Mammary epithelial cell (primary cell): Measurements from ENCODE around the gene HSPA4L.

Source experiments
- EZH2 ChIP-seq: IDR thresholded peaks from 2 replicates; pipeline ENCODE4 v1.6.1; 2012; ENCODE audit warnings: low read length, inconsistent platforms, borderline replicate concordance
- TF ChIP-seq, protein P1 (sequence below), 2 donors: IDR thresholded peaks in 1 of 2; conservative IDR thresholded peaks in 1 of 2; 2 replicates each; pipeline ENCODE4 v1.5.1; 2011 to 2012; ENCODE audit warnings: inconsistent platforms in 2 of 2, low read length in 2 of 2, mild to moderate bottlenecking in 2 of 2, control low read depth in 1 of 2, low read depth in 1 of 2; ENCODE audit not compliant: insufficient read depth in 1 of 2; ENCODE audit errors: extremely low read depth in 1 of 2

DNA sequence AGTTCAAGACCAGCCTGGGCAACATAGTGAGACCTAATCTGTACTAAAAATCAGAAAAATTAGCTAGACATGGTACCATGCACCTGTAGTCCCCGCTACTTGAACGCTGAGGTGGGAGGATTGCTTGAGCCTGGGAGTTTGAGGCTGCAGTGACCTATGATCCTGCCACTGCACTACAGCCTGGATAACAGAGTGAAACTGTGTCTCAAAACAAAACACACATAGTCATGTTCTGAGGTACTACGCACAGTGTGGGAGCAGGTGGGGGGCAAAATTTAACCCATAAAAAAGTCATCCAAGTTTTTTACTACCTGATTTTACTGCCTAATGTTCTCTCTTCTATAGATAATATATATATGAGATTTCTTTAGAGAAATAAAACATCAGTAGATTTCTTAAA, 28.4 kb downstream of the HSPA4L start:
- TF ChIP-seq, protein P1, sequence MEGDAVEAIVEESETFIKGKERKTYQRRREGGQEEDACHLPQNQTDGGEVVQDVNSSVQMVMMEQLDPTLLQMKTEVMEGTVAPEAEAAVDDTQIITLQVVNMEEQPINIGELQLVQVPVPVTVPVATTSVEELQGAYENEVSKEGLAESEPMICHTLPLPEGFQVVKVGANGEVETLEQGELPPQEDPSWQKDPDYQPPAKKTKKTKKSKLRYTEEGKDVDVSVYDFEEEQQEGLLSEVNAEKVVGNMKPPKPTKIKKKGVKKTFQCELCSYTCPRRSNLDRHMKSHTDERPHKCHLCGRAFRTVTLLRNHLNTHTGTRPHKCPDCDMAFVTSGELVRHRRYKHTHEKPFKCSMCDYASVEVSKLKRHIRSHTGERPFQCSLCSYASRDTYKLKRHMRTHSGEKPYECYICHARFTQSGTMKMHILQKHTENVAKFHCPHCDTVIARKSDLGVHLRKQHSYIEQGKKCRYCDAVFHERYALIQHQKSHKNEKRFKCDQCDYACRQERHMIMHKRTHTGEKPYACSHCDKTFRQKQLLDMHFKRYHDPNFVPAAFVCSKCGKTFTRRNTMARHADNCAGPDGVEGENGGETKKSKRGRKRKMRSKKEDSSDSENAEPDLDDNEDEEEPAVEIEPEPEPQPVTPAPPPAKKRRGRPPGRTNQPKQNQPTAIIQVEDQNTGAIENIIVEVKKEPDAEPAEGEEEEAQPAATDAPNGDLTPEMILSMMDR (conservative IDR thresholded peaks at IDR 0.05 in 1 of 2, IDR thresholded peaks at IDR 0.05 in 1 of 2; ENCODE audit: extremely low read depth in 1 of 2, insufficient read depth in 1 of 2, low read depth in 1 of 2, low read length in 2 of 2): no peak
- TF ChIP-seq EZH2: no peak
